Measurements from ENCODE around the gene TUB. TPM values are rescaled to one million over a fixed set of nuclear protein-coding genes. Genes with fewer than 3 reads are reported as not detected.

The TUB gene
- polyA plus RNA-seq, 1 of the 3 experiments (the other 2 are of a cell fraction), result 11.3 TPM

GRCh38 chr11:8032122-8032521, 48.9 kb upstream of the TUB start:
- Histone ChIP-seq H3F3A (replicated peaks; ENCODE audit: insufficient read depth) (no peaks in the 10 kb centered on the region), H3K9me3 (no peaks in the 10 kb centered on the region), H3K27ac (ENCODE audit: low read depth in 2 of 2, low read length in 1 of 2) (no peak overlapping the region), H3K4me2 (no peak overlapping the region), H3K9me2 (no peaks in the 10 kb centered on the region), H3K9ac (no peak overlapping the region), H4K20me1 (ENCODE audit: insufficient read depth) (no peaks in the 10 kb centered on the region), H3K4me1 (ENCODE audit: control insufficient read depth in 1 of 2, insufficient read depth in 2 of 2, low read depth in 1 of 2, low read length in 1 of 2) (peaks cover 0 to 43% of the 10 kb centered on the region in 2 experiments; a peak in 1 of 4 replicates), H3K27me3 (ENCODE audit: insufficient read depth) (no peaks in the 10 kb centered on the region), H3K79me2 (ENCODE audit: insufficient read depth) (no peaks in the 10 kb centered on the region), H3K4me3 (ENCODE audit: low read depth in 2 of 2, low read length in 1 of 2) (no peak overlapping the region), H2AFZ (ENCODE audit: low read depth) (no peak overlapping the region), H3K36me3 (replicated peaks in 1 of 2; ENCODE audit: control insufficient read depth in 1 of 2, insufficient read depth in 2 of 2, low read length in 1 of 2) (no peaks in the 10 kb centered on the region)
- CTCF ChIA-PET, result interaction anchor here (1.0 to 11.3 kb wide), 10 partner anchors 10 to 57 kb away, joined by 3 to 620 read pairs (median 32); partner anchors contain the start of gene TUB
- TF ChIP-seq TEAD4 (IDR thresholded peaks at IDR 0.05; ENCODE audit: borderline replicate concordance, insufficient read depth) (no peak), FOXJ3 (CRISPR knock-in tag; IDR thresholded peaks at IDR 0.05) (no peak), FOXM1 (IDR thresholded peaks at IDR 0.05; ENCODE audit: low read depth) (no peak), REST (IDR thresholded peaks at IDR 0.05; ENCODE audit: low read depth, low read length) (no peak), RCOR1 (IDR thresholded peaks at IDR 0.05; ENCODE audit: low read length) (no peak)
- POLR2A ChIA-PET, result no interaction called here
- 72% methylated on average over 7 of the region's 10 CpGs for WGBS (ENCODE audit: low lambda C conversion rate)
- DNase-seq, result peak; percentile 28

- TF ChIP-seq MEF2A (IDR thresholded peaks at IDR 0.05; ENCODE audit: borderline replicate concordance, low read depth), result no peak
- TF ChIP-seq POLR2AphosphoS5 (IDR thresholded peaks at IDR 0.05; ENCODE audit: low read depth, low read length), result no peak
- TF ChIP-seq EZH2phosphoT487 (IDR thresholded peaks at IDR 0.05; ENCODE audit: borderline replicate concordance, low read depth), result no peak
- TF ChIP-seq FOXJ3 (CRISPR knock-in tag; IDR thresholded peaks at IDR 0.05), result no peak
- TF ChIP-seq CHD2 (IDR thresholded peaks at IDR 0.05; ENCODE audit: low read length, partially characterized antibody), result no peak
- Histone ChIP-seq H3K9me3 (no peaks in the 10 kb centered on the region), H3K4me1 (ENCODE audit: control insufficient read depth in 1 of 2, insufficient read depth in 2 of 2, low read depth in 1 of 2, low read length in 1 of 2) (peaks cover 0 to 43% of the 10 kb centered on the region in 2 experiments; a peak in 1 of 4 replicates), H3K27ac (ENCODE audit: low read depth in 2 of 2, low read length in 1 of 2) (no peak overlapping the region), H3F3A (replicated peaks; ENCODE audit: insufficient read depth) (no peaks in the 10 kb centered on the region), H3K27me3 (ENCODE audit: insufficient read depth) (no peaks in the 10 kb centered on the region), H3K36me3 (replicated peaks in 1 of 2; ENCODE audit: control insufficient read depth in 1 of 2, insufficient read depth in 2 of 2, low read length in 1 of 2) (no peaks in the 10 kb centered on the region), H3K79me2 (ENCODE audit: insufficient read depth) (no peaks in the 10 kb centered on the region), H3K4me3 (ENCODE audit: low read depth in 2 of 2, low read length in 1 of 2) (no peak overlapping the region), H3K9ac (no peak overlapping the region), H3K4me2 (no peak overlapping the region), H2AFZ (ENCODE audit: low read depth) (no peak overlapping the region), H4K20me1 (ENCODE audit: insufficient read depth) (no peaks in the 10 kb centered on the region), H3K9me2 (no peaks in the 10 kb centered on the region)
- POLR2A ChIA-PET, result interaction anchor here (0.7 to 2.8 kb wide), 10 partner anchors 24 to 67 kb away, joined by 3 to 27 read pairs (median 4); no protein-coding TSS in a partner anchor
- 53% methylated on average over 15 of the region's 20 CpGs for WGBS (ENCODE audit: low lambda C conversion rate)
- DNase-seq, result peak; percentile 47
- CTCF ChIA-PET, result interaction anchor here (0.6 to 11.3 kb wide), 29 partner anchors 10 to 572 kb away, joined by 3 to 620 read pairs (median 6); partner anchors contain the start of genes EIF3F, LMO1 and TUB
Measured at GRCh38 chr11:8032576-8033304, 48.3 kb upstream of the TUB start.

All from SK-N-SH (cell line).